Loucy (cell line): Measurements from ENCODE around the gene TOLLIP.

Experiments used
- EZH2phosphoT487 ChIP-seq: fragments of 200-600 bp; IDR thresholded peaks from 2 replicates; pipeline ENCODE4 v1.6.1; 2018; ENCODE audit warnings: antibody characterized with exemption, mild to moderate bottlenecking, moderate library complexity, borderline replicate concordance
- TF ChIP-seq, protein P1 (sequence below): fragments of 200-600 bp; sonication (generic); conservative IDR thresholded peaks from 2 replicates; pipeline ENCODE4 v1.5.1; 2014; ENCODE audit warnings: mild to moderate bottlenecking, antibody characterized with exemption, low read length

- TF ChIP-seq, protein P1, sequence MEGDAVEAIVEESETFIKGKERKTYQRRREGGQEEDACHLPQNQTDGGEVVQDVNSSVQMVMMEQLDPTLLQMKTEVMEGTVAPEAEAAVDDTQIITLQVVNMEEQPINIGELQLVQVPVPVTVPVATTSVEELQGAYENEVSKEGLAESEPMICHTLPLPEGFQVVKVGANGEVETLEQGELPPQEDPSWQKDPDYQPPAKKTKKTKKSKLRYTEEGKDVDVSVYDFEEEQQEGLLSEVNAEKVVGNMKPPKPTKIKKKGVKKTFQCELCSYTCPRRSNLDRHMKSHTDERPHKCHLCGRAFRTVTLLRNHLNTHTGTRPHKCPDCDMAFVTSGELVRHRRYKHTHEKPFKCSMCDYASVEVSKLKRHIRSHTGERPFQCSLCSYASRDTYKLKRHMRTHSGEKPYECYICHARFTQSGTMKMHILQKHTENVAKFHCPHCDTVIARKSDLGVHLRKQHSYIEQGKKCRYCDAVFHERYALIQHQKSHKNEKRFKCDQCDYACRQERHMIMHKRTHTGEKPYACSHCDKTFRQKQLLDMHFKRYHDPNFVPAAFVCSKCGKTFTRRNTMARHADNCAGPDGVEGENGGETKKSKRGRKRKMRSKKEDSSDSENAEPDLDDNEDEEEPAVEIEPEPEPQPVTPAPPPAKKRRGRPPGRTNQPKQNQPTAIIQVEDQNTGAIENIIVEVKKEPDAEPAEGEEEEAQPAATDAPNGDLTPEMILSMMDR: no peak
- no peak for TF ChIP-seq EZH2phosphoT487
These were observed 79.3 kb downstream of the TOLLIP start for GRCh38 chr11:1230121-1230455.
